Ovary (tissue), 3 donors: ENCODE results near the gene ATP2B2.

Experiments
- EP300 ChIP-seq: sonication (generic); formaldehyde crosslinking; IDR thresholded peaks from one replicate; pipeline ENCODE4 v1.6.1; 2017; ENCODE audit warnings: antibody characterized with exemption
- POLR2A ChIP-seq: fragments of 450-650 bp; IDR thresholded peaks from one replicate; pipeline ENCODE4 v1.6.1; 2017; ENCODE audit warnings: antibody characterized with exemption, mild to moderate bottlenecking, moderate library complexity
- TF ChIP-seq, protein P1 (sequence below), 3 donors: fragments of 450-650 bp in 2 of 3; fragments of 200-600 bp in 1 of 3; IDR thresholded peaks; one replicate each; pipeline versions ENCODE4 v1.5.1 to v1.8.0; 2016 to 2022; ENCODE audit warnings: antibody characterized with exemption in 3 of 3, mild to moderate bottlenecking in 1 of 3
- donor health status: DM: no; HTN: no; CAD: no.

DNA sequence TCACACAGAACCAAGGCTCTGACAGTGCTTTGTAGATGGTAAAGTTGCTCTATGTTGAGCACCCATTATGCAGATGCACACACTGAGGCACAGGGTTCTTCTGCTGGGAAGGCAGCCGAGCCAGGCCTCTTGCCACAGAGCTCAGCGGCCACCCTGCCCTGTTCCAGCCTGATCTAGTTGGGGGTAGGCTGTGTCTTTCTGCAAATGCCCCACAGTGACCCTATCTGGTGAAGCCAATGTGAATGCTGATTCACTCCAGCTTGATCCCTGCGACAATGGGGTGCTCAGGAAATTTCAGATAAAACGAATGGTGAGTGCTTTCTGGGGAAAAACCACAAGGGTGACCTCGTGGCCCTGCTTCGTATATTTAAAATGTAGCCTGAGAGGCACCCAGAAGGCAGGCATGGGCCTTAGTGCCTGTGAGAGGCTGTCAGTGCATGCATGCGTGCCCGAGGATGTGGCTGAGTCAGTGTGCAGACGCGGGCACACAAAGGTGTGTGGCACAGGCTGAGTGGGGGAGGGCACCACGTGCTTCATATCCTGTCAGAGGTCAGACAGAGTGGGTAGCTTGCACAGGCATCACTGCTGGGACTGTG is 85.7 kb downstream of the ATP2B2 start:
- TF ChIP-seq, protein P1, sequence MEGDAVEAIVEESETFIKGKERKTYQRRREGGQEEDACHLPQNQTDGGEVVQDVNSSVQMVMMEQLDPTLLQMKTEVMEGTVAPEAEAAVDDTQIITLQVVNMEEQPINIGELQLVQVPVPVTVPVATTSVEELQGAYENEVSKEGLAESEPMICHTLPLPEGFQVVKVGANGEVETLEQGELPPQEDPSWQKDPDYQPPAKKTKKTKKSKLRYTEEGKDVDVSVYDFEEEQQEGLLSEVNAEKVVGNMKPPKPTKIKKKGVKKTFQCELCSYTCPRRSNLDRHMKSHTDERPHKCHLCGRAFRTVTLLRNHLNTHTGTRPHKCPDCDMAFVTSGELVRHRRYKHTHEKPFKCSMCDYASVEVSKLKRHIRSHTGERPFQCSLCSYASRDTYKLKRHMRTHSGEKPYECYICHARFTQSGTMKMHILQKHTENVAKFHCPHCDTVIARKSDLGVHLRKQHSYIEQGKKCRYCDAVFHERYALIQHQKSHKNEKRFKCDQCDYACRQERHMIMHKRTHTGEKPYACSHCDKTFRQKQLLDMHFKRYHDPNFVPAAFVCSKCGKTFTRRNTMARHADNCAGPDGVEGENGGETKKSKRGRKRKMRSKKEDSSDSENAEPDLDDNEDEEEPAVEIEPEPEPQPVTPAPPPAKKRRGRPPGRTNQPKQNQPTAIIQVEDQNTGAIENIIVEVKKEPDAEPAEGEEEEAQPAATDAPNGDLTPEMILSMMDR (IDR thresholded peaks at IDR 0.05): no peak
- TF ChIP-seq POLR2A (no peak), EP300 (no peak)
